Upper lobe of right lung (tissue), 1 donor: ENCODE measurements around the gene FALEC. TPM values are rescaled to one million over a fixed set of nuclear protein-coding genes. Genes with fewer than 3 reads are reported as not detected.
"Not testable (repeated sequence)": the region's sequence is repeated elsewhere in the genome, so short reads cannot be mapped to it uniquely, and the experiment has no call there.

ENCODE experiments used
- ATAC-seq: fragments of 200-7000 bp; cut with Tn5 transposase; one replicate; pipeline ENCODE4 v1.9.1; 2020; ENCODE audit warnings: mild to moderate bottlenecking, moderate library complexity
- DNase-seq: peaks from one replicate; pipeline ENCODE4 v3.0.0-alpha.2; 2020
- H3K27ac ChIP-seq: fragments of 200-600 bp; one replicate; pipeline ENCODE4 v1.8.0; 2022
- H3K27me3 ChIP-seq: fragments of 200-600 bp; one replicate; pipeline ENCODE4 v1.8.0; 2022; ENCODE audit warnings: mild to moderate bottlenecking
- H3K36me3 ChIP-seq: fragments of 200-600 bp; one replicate; pipeline ENCODE4 v1.8.0; 2022
- H3K4me1 ChIP-seq: fragments of 200-600 bp; one replicate; pipeline ENCODE4 v1.8.0; 2022
- H3K4me3 ChIP-seq: fragments of 200-600 bp; one replicate; pipeline ENCODE4 v1.8.0; 2022; ENCODE audit warnings: mild to moderate bottlenecking
- H3K9me3 ChIP-seq: fragments of 200-600 bp; one replicate; pipeline ENCODE4 v1.8.0; 2022
- intact Hi-C: fragments of 100-400 bp; cut with DNase I; formaldehyde crosslinking; loops from one replicate; pipeline ENCODE4 v1.11.0; 2022
- total RNA-seq: library from RNA; stranded (reverse); fragmentation: NEBNext Ultra II Directional; extraction: Animal tissue kit (Norgen Biotek cat#: 25700); gene quantifications from one replicate; pipeline ENCODE4 v1.2.1, GENCODE V29; 2021
- TF ChIP-seq, protein P1 (sequence below): fragments of 200-600 bp; IDR thresholded peaks from one replicate; pipeline ENCODE4 v1.8.0; 2022; ENCODE audit warnings: antibody characterized with exemption
- donor health status: DM: no; HTN: yes; CAD: no; lungs with severe emphysema.

Gene FALEC
- total RNA-seq, 1 donor from 2014 or later = 1.0 TPM

GRCh38 chr1:150563340-150564038, 47.9 kb downstream of the FALEC start:
- no peaks in the 10 kb centered on the region for H3K36me3 ChIP-seq
- intact Hi-C loops = no loop called here
- peak; percentile 88 for DNase-seq

DNA sequence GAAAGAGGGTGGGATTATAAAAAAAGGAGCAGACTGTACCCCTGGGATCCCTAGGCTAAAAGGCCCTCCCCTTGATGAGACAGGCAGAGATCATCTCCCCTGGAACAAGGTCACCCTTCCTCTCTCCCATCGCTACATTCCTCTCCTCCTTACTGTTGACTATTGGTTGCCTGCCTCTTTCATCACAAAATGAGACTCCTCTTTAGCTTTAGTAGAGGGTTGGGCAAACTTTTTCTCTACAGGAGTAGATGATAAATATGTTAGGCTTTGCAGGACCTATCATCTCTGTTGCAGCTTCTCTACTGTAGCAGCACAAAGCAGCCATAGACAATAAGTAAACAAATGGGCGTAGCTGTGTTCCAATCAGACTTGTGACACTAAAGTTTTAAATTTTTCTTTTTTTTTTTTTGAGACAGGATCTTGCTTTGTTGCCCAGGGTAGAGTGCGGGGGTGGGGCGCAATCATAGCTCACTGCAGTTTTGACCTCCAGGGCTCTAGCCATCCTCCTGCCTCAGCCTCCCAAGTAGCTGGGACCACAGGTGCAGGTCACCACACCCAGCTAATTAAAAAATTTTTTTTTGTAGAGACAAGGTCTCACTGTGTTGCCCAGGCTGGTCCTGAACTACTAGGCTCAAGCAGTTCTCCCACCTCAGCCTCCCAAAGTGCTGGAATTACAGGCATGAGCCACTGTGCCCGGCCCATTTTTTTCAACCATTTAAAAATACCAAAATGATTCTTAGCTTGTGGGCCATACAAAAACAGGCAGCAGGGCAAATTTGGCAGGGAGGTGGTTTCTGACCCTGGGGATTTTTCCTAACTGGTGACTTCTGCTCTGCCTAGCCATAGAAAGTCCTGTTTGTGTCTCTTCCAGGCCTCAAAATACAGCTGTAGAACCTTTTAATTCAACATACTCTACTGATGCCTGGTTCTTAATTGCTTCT, 48.8 kb downstream of the FALEC start:
- ATAC-seq = no peak
- Histone ChIP-seq H3K27me3 (no peaks in the 10 kb centered on the region), H3K4me3 (no peak overlapping the region), H3K9me3 (no peaks in the 10 kb centered on the region), H3K27ac (peak overlapping the region; percentile 100), H3K36me3 (no peaks in the 10 kb centered on the region), H3K4me1 (peaks cover 86% of the 10 kb centered on the region)
- TF ChIP-seq, protein P1, sequence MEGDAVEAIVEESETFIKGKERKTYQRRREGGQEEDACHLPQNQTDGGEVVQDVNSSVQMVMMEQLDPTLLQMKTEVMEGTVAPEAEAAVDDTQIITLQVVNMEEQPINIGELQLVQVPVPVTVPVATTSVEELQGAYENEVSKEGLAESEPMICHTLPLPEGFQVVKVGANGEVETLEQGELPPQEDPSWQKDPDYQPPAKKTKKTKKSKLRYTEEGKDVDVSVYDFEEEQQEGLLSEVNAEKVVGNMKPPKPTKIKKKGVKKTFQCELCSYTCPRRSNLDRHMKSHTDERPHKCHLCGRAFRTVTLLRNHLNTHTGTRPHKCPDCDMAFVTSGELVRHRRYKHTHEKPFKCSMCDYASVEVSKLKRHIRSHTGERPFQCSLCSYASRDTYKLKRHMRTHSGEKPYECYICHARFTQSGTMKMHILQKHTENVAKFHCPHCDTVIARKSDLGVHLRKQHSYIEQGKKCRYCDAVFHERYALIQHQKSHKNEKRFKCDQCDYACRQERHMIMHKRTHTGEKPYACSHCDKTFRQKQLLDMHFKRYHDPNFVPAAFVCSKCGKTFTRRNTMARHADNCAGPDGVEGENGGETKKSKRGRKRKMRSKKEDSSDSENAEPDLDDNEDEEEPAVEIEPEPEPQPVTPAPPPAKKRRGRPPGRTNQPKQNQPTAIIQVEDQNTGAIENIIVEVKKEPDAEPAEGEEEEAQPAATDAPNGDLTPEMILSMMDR = no peak
- intact Hi-C loops = no loop called here
- DNase-seq = no peak

More at GRCh38 chr1:150563340-150564038, 47.9 kb downstream of the FALEC start:
- Histone ChIP-seq H3K27ac (peak overlapping the region; percentile 100), H3K4me3 (peak overlapping the region; percentile 7), H3K9me3 (no peaks in the 10 kb centered on the region), H3K27me3 (no peaks in the 10 kb centered on the region), H3K4me1 (peaks cover 82% of the 10 kb centered on the region)
- no peak for ATAC-seq
- TF ChIP-seq, protein P1 = no peak

GRCh38 chr1:150565240-150565991, 49.9 kb downstream of the FALEC start:
- intact Hi-C loops, H3K4me3 ChIP-seq, ATAC-seq, H3K9me3 ChIP-seq, H3K36me3 ChIP-seq, H3K27me3 ChIP-seq: not testable (repeated sequence)
- Histone ChIP-seq H3K27ac (peak overlapping the region; percentile 100), H3K4me1 (peaks cover 86% of the 10 kb centered on the region)
- DNase-seq = peak; percentile 26

- TF ChIP-seq, protein P1 = no peak
- Histone ChIP-seq H3K27me3 (no peaks in the 10 kb centered on the region), H3K4me3 (peak overlapping the region; percentile 50), H3K27ac (peak overlapping the region; percentile 100), H3K9me3 (no peaks in the 10 kb centered on the region), H3K4me1 (peaks cover 95% of the 10 kb centered on the region), H3K36me3 (peaks cover 20% of the 10 kb centered on the region)
- ATAC-seq (no peak), DNase-seq (peak; percentile 40)
- intact Hi-C loops = no loop called here
These were observed 51.2 kb downstream of the FALEC start for GRCh38 chr1:150566589-150567340.

GRCh38 chr1:150567341-150567716, 51.8 kb downstream of the FALEC start:
- intact Hi-C loops = no loop called here

More at GRCh38 chr1:150567341-150567716, 51.8 kb downstream of the FALEC start:
- H3K27ac ChIP-seq = peak overlapping the region; percentile 100
- H3K9me3 ChIP-seq = no peaks in the 10 kb centered on the region
- ATAC-seq (peak; percentile 8), DNase-seq (peak; percentile 69)
- peak overlapping the region; percentile 50 for H3K4me3 ChIP-seq
- H3K36me3 ChIP-seq = peaks cover 26% of the 10 kb centered on the region
- H3K27me3 ChIP-seq = no peaks in the 10 kb centered on the region
- TF ChIP-seq, protein P1 = no peak
- peaks cover 98% of the 10 kb centered on the region for H3K4me1 ChIP-seq
